Activated effector memory CD4-positive, alpha-beta T cell treated with Interleukin-2 at 50 U/mL for 16 hours (primary cell): ENCODE results near the gene TTLL8.
"Not testable (repeated sequence)": the region's sequence is repeated elsewhere in the genome, so short reads cannot be mapped to it uniquely, and the experiment has no call there.

Source experiments
- DNase-seq: peaks from one replicate; pipeline ENCODE4 v3.0.0-alpha.2; 2020

Gene TTLL8

DNA sequence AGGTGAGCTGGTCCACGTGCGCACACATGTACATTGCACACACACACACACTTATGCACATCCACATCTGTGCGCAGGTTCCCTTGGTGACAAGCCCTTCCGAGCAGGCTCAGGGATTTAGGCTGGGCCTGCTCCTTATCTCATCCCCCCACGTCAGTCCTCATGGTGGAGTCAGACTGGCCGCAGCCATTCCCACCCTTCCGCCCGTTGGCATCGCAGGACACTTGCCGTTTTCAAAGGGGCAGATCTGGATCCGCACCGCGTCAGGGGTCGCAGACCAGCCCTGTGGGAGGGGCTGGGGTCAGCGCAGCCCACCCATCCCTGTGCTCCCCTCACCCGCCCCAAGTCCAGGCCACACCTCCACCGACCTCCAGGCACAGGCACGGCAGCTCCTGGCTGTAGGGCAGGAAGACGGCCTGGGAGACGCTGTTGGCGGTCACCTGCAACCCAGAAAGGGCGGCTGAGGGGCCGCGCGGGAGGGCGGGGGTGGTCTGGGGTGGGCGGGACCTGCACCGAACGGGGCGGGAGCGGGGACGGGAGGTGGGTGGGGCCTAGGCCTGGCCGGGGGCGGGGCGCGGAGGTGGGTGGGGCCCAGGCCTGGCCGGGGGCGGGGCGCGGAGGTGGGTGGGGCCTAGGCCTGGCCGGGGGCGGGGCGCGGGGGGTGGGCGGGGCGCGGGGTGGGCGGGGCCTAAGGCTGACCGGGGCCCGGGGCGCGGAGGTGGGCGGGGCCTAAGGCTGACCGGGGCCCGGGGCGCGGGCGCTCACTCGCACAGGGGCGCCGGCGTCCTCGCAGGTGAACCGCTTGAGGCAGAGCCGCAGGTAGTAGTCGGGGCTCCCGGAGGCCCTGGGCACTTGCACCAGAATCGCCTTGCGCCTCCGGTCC is 58.8 kb downstream of the TTLL8 start:
- no peak for DNase-seq

GRCh38 chr22:49998718-49999062 is 59.4 kb downstream of the TTLL8 start:
- no peak for DNase-seq

GRCh38 chr22:49997932-49998717 is 60.0 kb downstream of the TTLL8 start:
- DNase-seq: no peak

DNA sequence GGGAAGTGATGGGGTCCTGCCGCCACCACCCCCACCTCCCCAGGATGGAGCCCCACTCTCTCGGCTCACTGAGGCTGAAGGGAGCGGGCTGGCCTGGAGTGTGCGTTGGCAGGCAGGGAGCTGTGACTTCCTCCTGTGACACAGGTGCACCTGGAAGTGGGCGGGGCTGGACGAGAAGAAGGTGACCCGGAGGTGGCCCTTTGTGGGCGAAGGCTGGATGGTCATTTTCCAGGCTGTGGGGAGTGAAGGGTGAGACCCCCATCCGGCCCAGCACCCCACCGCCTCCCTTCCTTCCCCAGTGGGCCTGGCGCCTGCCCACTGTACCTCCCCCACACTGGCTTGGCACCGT is 60.9 kb downstream of the TTLL8 start:
- no peak for DNase-seq

DNA sequence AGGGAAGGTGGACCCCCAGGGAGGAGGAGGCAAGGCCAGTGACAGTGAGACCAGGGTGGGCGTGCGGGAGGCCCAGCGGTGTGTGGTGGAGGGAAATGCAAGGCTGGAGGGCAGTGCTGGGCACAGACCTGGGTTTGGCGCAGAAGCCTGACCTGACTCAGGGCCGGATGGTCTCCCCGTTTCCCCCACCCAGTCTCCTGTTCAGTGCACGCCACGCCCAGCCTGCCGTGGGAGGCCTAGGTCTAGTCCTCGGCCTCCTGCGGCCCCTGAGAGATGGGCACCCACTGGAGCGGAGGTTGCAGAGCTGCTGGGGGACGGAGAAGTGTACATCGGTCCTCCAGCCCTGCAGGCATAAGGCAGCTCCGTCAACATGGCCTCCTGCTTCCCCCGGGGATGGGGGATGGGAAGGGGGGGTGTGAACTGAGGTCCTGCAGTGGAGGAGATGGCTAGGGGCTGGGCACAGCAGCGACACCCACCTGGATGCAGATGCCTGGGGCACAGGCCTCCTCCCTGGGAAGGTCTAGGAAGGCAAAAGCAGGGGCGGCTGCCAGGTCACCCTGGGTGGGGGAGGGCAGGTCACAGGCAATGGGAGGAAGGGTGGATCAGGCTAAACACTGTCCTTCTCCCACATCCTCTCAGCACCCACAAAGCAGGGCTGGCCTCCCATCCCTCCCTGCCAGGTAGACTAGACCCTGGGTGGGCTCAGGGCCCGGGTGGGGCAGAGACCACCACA is 61.4 kb downstream of the TTLL8 start:
- no peak for DNase-seq

DNA sequence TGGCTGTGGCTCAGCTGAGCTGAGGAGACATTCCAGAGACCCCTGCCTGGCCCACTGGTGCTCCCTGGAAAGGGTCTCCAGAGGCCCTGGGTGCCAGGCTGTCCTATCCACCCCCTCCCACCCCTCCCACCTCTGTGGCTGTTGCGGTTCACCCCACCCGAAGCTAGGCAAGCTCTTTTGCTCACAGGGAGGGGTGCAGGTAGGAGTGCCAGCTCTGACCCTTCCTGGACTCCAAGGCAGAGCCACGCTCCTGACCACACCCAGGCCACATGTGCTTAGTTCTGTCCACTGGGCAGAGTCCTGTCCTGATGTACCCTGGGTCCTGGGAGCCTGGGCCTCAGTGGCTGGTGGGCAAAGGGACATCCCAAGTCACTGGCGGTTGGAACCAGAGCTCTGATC is 62.0 kb downstream of the TTLL8 start:
- no peak for DNase-seq

DNA sequence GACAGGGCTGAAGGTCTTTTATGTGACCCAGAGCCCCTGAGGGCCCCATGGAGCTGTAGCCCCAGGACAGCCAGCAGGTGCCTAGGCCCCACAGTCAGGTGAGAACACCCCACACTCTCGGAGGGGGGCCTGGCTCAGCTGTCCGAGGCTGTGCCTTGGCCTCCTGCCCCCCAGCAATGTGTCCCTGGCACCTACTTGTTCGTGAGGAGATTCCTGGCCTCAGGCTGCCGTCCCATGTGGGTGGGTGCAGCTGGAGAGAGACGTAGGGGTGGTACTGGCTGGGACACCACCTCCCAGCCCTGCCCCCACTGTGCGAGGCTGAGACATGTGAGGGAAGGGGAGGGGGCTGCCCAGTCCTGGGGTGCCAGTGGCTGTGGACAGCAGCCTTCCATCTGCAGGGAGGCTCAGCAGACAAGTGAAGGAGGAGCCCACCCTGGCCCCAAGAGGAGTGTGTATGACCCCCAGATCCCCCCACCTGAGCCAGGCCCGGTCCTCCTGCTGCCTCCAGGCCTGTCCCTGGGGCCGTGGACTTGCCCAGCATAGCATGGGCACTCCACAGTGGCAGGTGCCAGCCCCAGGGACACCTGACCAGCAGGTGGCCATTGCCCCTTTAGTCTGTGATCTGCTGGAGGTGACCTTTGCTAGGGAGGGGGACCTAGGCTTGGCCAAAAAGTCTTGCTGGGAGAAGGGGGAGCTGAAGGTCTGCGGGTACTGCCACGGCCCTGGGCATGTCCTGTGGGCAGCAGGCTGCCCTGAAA is 62.6 kb downstream of the TTLL8 start:
- DNase-seq: no peak

GRCh38 chr22:49995041-49995360 is 63.1 kb downstream of the TTLL8 start:
- no peak for DNase-seq

DNA sequence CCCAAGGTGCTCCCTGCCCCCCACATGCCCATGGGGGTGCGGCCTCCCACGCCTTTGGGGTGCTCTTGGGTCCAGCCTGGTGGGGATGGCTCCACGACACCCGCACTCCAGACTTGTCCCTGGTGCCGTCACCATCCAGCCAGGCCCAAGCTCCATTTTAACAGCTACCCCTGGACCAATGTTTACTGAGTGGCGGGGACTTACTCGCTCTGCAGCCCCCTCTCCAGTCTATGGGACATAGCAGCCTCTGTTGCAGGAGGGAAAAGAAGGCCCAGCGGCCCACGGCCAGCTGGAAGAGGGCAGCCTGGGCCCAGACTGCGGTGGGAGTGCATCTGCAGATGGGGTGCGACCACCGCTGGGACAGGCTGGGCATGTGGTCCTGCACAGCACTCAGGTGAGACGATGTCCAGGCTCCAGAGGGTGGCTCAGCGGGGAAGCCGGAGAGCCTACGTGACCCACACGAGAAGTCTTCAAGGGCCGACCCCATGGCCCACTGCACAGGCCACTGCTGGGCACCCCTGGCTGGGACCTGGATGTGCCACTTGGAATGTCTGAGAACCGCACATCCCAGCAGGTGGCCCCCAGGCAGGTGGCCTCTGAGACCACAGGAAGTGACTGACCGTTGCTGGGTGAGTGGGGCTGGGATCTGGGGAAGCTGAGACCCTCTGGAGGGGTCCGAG is 63.6 kb downstream of the TTLL8 start:
- DNase-seq: no peak

- no peak for DNase-seq
Observed at GRCh38 chr22:49993649-49994360, 64.3 kb downstream of the TTLL8 start.

- peak; percentile 51 for DNase-seq
Observed at GRCh38 chr22:49992921-49993648, 65.0 kb downstream of the TTLL8 start.

DNA sequence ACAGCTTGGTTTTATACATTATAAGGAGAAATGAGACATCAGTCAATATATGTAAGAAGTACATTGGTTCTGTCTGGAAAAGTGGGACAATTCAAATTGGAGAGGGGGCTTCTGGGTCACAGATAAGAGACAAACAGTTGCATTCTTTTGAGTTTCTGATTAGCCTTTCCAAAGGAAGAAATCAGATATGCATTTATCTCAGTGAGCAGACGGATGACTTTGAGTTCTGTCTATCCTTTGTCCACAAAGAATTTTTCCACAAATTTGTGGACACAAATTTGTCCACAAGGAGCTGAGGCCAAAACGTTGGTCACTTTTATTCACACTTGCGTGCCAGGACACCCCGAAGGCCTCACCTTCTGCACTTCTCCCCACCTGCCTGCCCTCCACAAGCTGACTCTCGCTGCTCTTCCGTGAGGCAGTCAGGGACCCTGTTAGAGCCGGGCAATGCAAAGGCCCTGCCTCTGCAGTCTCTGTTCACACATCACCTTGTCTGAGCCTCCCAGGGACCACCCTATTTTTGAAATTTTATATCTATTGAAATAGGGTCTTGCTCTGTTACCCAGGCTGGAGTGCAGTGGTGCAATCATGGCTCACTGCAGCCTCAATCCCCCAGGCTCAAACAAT is 66.1 kb downstream of the TTLL8 start:
- no peak for DNase-seq

GRCh38 chr22:49991167-49991566 is 66.9 kb downstream of the TTLL8 start:
- DNase-seq: no peak

DNA sequence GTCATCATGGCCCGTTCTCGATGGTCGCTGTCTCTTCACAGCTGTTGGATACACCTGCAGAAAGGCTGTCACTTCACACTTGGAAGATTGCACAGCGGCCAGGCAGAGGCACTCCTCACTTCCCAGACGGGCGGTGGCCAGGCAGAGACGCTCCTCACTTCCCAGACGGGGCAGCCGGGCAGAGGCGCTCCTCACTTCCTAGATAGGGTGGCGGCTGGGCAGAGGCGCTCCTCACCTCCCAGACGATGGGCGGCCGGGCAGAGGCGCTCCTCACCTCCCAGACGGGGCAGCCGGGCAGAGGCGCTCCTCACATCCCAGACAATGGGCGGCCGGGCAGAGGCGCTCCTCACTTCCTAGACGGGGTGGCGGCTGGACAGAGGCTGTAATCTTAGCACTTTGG is 68.3 kb downstream of the TTLL8 start:
- DNase-seq: not testable (repeated sequence)

GRCh38 chr22:49986325-49986724 is 71.8 kb downstream of the TTLL8 start:
- no peak for DNase-seq

- no peak for DNase-seq
Observed at GRCh38 chr22:49983148-49984042, 74.7 kb downstream of the TTLL8 start.

- DNase-seq: not testable (repeated sequence)
Observed at GRCh38 chr22:49981799-49982198, 76.3 kb downstream of the TTLL8 start.

DNA sequence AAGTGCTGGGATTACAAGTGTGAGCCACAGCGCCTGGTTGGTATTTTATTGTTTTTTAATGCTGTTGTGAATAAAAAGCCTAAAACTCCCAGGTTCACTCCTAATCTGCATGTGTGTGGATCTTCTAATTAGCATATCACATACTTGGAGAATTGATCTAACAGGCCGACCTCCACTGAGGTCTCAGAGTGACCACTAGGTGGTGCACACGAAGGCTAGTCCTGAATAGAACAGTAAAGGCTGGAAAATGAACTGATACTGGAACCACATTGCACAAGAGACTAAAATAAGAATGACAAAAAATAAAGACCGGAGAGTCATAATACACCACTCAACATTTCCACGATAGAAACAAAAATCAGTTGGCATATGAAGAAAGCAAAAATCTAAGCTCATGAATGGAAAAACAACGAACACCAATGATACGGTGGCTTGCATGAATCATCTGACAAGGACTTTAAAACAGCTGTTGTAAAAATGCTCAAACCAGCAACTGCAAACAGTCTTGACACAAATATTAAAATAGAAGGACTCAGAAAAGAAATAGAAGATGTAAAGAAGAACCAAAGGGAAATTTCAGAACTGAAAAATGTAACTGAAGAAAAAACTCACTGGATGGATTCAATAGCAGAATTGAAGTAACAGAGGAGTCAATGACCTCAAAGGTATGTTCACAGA is 78.4 kb downstream of the TTLL8 start:
- DNase-seq: no peak

GRCh38 chr22:49977578-49977977 is 80.5 kb downstream of the TTLL8 start:
- DNase-seq: no peak
